Measurements from ENCODE around the gene CELF2. TPM values are rescaled to one million over a fixed set of nuclear protein-coding genes. Genes with fewer than 3 reads are reported as not detected.

CELF2 gene
- total and polyA plus RNA-seq, 2 of the 4 experiments (the other 2 are of a cell fraction), result 3.5 to 6.6 TPM

GRCh38 chr10:11161096-11161495, 143.4 kb downstream of the CELF2 start:
- no CpG with 5 or more reads among the region's 8 CpGs for WGBS, 2 experiments (ENCODE audit: extremely low coverage in 2 of 2, insufficient read length in 1 of 2)
- intact Hi-C loops (cut with micrococcal nuclease), result no loop called here

More at GRCh38 chr10:11161096-11161495, 143.4 kb downstream of the CELF2 start:
- Histone ChIP-seq H3K4me3 (ENCODE audit: insufficient read depth, low read depth, low read length) (no peak overlapping the region), H4K8ac (ENCODE audit: low read depth in 2 of 2, low read length in 2 of 2) (no peak overlapping the region), H3K9me3 (ENCODE audit: control insufficient read depth, insufficient read depth, low read length) (no peaks in the 10 kb centered on the region), H3K9ac (ENCODE audit: low read depth, low read length) (no peak overlapping the region), H3K9me1 (ENCODE audit: insufficient read depth, low read length) (0 out of 2 replicates have a peak, but pooled peaks cover 3% of the 10 kb centered on the region), H2AFZ (replicated peaks; ENCODE audit: low read length, poor library complexity) (no peak overlapping the region), H4K91ac (ENCODE audit: insufficient read depth, low read depth, low read length) (no peak overlapping the region), H3K27me3 (ENCODE audit: control insufficient read depth, insufficient read depth, low read length) (peaks cover 3% of the 10 kb centered on the region; the same call in 1 of the 2 replicates), H2BK120ac (ENCODE audit: low read depth, low read length) (no peak overlapping the region), H3K79me1 (ENCODE audit: low read depth in 1 of 2, low read length in 2 of 2) (no peaks in the 10 kb centered on the region), H2AK9ac (replicated peaks; ENCODE audit: low read depth, low read length, poor library complexity) (no peak overlapping the region), H4K20me1 (ENCODE audit: insufficient read depth, low read length) (no peaks in the 10 kb centered on the region), H3K14ac (replicated peaks; ENCODE audit: low read depth, low read length) (no peak overlapping the region), H3K23ac (ENCODE audit: low read depth, low read length) (no peak overlapping the region), H3K4me1 (ENCODE audit: control insufficient read depth, insufficient read depth, low read length) (peaks cover 3% of the 10 kb centered on the region; the same call in 1 of the 2 replicates), H3K4me2 (ENCODE audit: low read depth, low read length) (no peak overlapping the region), H4K5ac (ENCODE audit: low read depth, low read length) (no peak overlapping the region), H3K18ac (ENCODE audit: low read depth, low read length) (no peak overlapping the region), H2BK5ac (ENCODE audit: low read depth, low read length, poor library complexity, severe bottlenecking) (no peak overlapping the region), H3K36me3 (ENCODE audit: control insufficient read depth, insufficient read depth, low read length) (no peaks in the 10 kb centered on the region), H3K4ac (ENCODE audit: low read depth, low read length) (no peak overlapping the region), H2BK15ac (ENCODE audit: low read depth, low read length) (no peak overlapping the region), H2BK20ac (ENCODE audit: low read depth, low read length) (no peak overlapping the region), H2AK5ac (ENCODE audit: low read depth, low read length) (no peak overlapping the region), H3K27ac (ENCODE audit: insufficient read depth, low read length) (no peak overlapping the region), H3K56ac (ENCODE audit: extremely low read depth, insufficient read depth, low read length) (no peak overlapping the region)
- BruUV-seq (replicated peaks), result no TSS peak
- in situ Hi-C loops (cut with MboI; ENCODE audit: low sequenced_read_pairs), result no loop called here
- dilution Hi-C loops (cut with HindIII; ENCODE audit: low sequenced_read_pairs, unreplicated experiment), result no loop called here
- ChIA-PET POLR2A (ENCODE audit: unreplicated experiment) (no interaction called here), CTCF (no interaction called here)
- no peak for ATAC-seq (ENCODE audit: low read depth)
- TF ChIP-seq MXI1 (IDR thresholded peaks at IDR 0.05; ENCODE audit: borderline replicate concordance, low read depth, low read length), result no peak
- no peak for TF ChIP-seq POLR2A (IDR thresholded peaks at IDR 0.05; ENCODE audit: low read depth, low read length)
- TF ChIP-seq SMC3 (IDR thresholded peaks at IDR 0.05; ENCODE audit: low read depth, low read length), result no peak
- no peak for TF ChIP-seq RFX5 (IDR thresholded peaks at IDR 0.05; ENCODE audit: low read depth, low read length)
- no peak for TF ChIP-seq ELK1 (IDR thresholded peaks at IDR 0.05; ENCODE audit: borderline replicate concordance, low read depth, low read length)
- no peak for TF ChIP-seq RAD21 (IDR thresholded peaks at IDR 0.05; ENCODE audit: low read length)
- TF ChIP-seq USF2 (IDR thresholded peaks at IDR 0.05; ENCODE audit: low read depth, low read length), result no peak
- no peak for TF ChIP-seq NFE2L2 (IDR thresholded peaks at IDR 0.05; ENCODE audit: low read depth, low read length)
- TF ChIP-seq CEBPB (IDR thresholded peaks at IDR 0.05; ENCODE audit: low read depth, low read length), result no peak
- no peak for TF ChIP-seq MAZ (IDR thresholded peaks at IDR 0.05; ENCODE audit: borderline replicate concordance, low read depth, low read length)
- no peak for TF ChIP-seq MAFK (IDR thresholded peaks at IDR 0.05; ENCODE audit: low read depth, low read length)
- TF ChIP-seq FOS (IDR thresholded peaks at IDR 0.05; ENCODE audit: low read depth, low read length), result no peak
- no peak for TF ChIP-seq RCOR1 (IDR thresholded peaks at IDR 0.05; ENCODE audit: insufficient replicate concordance, low read length)
- no peak for TF ChIP-seq CHD1 (IDR thresholded peaks at IDR 0.05; ENCODE audit: low read depth, low read length)
- no peak for TF ChIP-seq CTCF (conservative IDR thresholded peaks at IDR 0.05; ENCODE audit: low read depth, low read length)
- no peak for TF ChIP-seq BHLHE40 (IDR thresholded peaks at IDR 0.05; ENCODE audit: low read depth, low read length)
- no peak for DNase-seq
